ENCODE data around the gene GDPD5. TPM values are rescaled to one million over a fixed set of nuclear protein-coding genes. Genes with fewer than 3 reads are reported as not detected.

The GDPD5 gene
- total and polyA plus RNA-seq, 9 of the 15 experiments (the other 6 are each of a cell fraction or from before 2014, with no cell fraction given) = 0.32 to 27.3 (median 8.0) TPM

GRCh38 chr11:75487365-75487764 is 38.4 kb downstream of the GDPD5 start:
- intact Hi-C loops (cut with micrococcal nuclease) (no loop called here), in situ Hi-C loops (cut with MboI) (no loop called here)
- Histone ChIP-seq H3K4me3 (no peak overlapping the region), H3K27me3 (ENCODE audit: control insufficient read depth in 2 of 2, insufficient read depth in 2 of 2, low read length in 2 of 2) (no peaks in the 10 kb centered on the region), H3K9me1 (ENCODE audit: control insufficient read depth, insufficient read depth, low read length) (no peaks in the 10 kb centered on the region), H3K9ac (ENCODE audit: insufficient read depth in 1 of 2, low read depth in 2 of 2, low read length in 2 of 2) (no peak overlapping the region; a peak in 1 of 4 replicates), H4K20me1 (replicated peaks; ENCODE audit: control insufficient read depth, insufficient read depth, low read length) (no peaks in the 10 kb centered on the region), H3K9me3 (replicated peaks; ENCODE audit: control insufficient read depth, insufficient read depth, low read depth, low read length) (no peaks in the 10 kb centered on the region), H3K4me2 (ENCODE audit: insufficient read depth, low read length) (no peak overlapping the region), H3K27ac (ENCODE audit: extremely low read depth, low read depth, low read length) (no peak overlapping the region), H2AFZ (ENCODE audit: low read depth, low read length) (no peak overlapping the region), H3K36me3 (ENCODE audit: control insufficient read depth, insufficient read depth, low read length) (no peaks in the 10 kb centered on the region), H3K79me2 (ENCODE audit: control insufficient read depth, insufficient read depth, low read length) (no peaks in the 10 kb centered on the region), H3K4me1 (replicated peaks in 1 of 2; ENCODE audit: control insufficient read depth in 2 of 2, insufficient read depth in 2 of 2, low read length in 2 of 2) (peaks cover 12 to 25% of the 10 kb centered on the region in 2 experiments)
- POLR2A ChIA-PET = interaction anchor here (0.5 to 1.6 kb wide), 3 partner anchors 20 to 33 kb away, joined by 3 to 6 read pairs (median 3); no protein-coding TSS in a partner anchor
- CTCF ChIA-PET (ENCODE audit: low intra/inter-chr PET ratio) = no interaction called here
- FAIRE-seq (no peak), ATAC-seq (no peak), DNase-seq (ENCODE audit: extremely low read depth in 1 of 4, low spot score in 3 of 4) (no peak)
- TF ChIP-seq E2F3 (CRISPR knock-in tag; IDR thresholded peaks at IDR 0.05) (no peak), COPS2 (conservative IDR thresholded peaks at IDR 0.05) (no peak)
- BruUV-seq (replicated peaks) = no TSS peak
- WGBS (ENCODE audit: insufficient coverage, low coverage, missing lambda C conversion rate) = 37% methylated on average over 4 of the region's 4 CpGs

- 0 out of 4 replicates have a peak overlapping the region, but pooled peaks of 1 of the 2 experiments have one; percentile 12 for H3K9ac ChIP-seq (ENCODE audit: insufficient read depth in 1 of 2, low read depth in 2 of 2, low read length in 2 of 2)
- H3K9me3 ChIP-seq (replicated peaks; ENCODE audit: control insufficient read depth, insufficient read depth, low read depth, low read length) = no peaks in the 10 kb centered on the region
- no TSS peak for BruUV-seq (replicated peaks)
- no peaks in the 10 kb centered on the region for H3K36me3 ChIP-seq (ENCODE audit: control insufficient read depth, insufficient read depth, low read length)
- no peak for TF ChIP-seq BCL6 (CRISPR knock-in tag; IDR thresholded peaks at IDR 0.05)
- peak; percentile 11; the same call in 1 of the 2 replicates for TF ChIP-seq BCOR (IDR thresholded peaks at IDR 0.05)
- TF ChIP-seq NFIC (IDR thresholded peaks at IDR 0.05) = peak; percentile 44; the same call in 1 of the 2 replicates
- TF ChIP-seq ERF (CRISPR knock-in tag; IDR thresholded peaks at IDR 0.05) = no peak
- no peak for TF ChIP-seq XRCC5 (IDR thresholded peaks at IDR 0.05; ENCODE audit: low read depth, low read length)
- TF ChIP-seq, protein P1, sequence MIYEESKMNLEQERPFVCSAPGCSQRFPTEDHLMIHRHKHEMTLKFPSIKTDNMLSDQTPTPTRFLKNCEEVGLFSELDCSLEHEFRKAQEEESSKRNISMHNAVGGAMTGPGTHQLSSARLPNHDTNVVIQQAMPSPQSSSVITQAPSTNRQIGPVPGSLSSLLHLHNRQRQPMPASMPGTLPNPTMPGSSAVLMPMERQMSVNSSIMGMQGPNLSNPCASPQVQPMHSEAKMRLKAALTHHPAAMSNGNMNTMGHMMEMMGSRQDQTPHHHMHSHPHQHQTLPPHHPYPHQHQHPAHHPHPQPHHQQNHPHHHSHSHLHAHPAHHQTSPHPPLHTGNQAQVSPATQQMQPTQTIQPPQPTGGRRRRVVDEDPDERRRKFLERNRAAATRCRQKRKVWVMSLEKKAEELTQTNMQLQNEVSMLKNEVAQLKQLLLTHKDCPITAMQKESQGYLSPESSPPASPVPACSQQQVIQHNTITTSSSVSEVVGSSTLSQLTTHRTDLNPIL (CRISPR knock-in tag; IDR thresholded peaks at IDR 0.05) = no peak
- TF ChIP-seq HMG20A (CRISPR knock-in tag; conservative IDR thresholded peaks at IDR 0.05) = no peak
- in situ Hi-C loops (cut with MboI) = no loop called here
- no peaks in the 10 kb centered on the region for H3K9me1 ChIP-seq (ENCODE audit: control insufficient read depth, insufficient read depth, low read length)
- WGBS (ENCODE audit: insufficient coverage, low coverage, missing lambda C conversion rate) = 56% methylated on average over 4 of the region's 4 CpGs
- intact Hi-C loops (cut with micrococcal nuclease) = no loop called here
- ChIA-PET CTCF (ENCODE audit: low intra/inter-chr PET ratio) (no interaction called here), POLR2A (interaction anchor here (0.7 kb wide), 1 partner anchor 103 kb away, joined by 3 read pairs; no protein-coding TSS in a partner anchor)
- no peak overlapping the region for H3K4me2 ChIP-seq (ENCODE audit: insufficient read depth, low read length)
- H3K27ac ChIP-seq (ENCODE audit: extremely low read depth, low read depth, low read length) = no peak overlapping the region
- H3K27me3 ChIP-seq (ENCODE audit: control insufficient read depth in 2 of 2, insufficient read depth in 2 of 2, low read length in 2 of 2) = no peaks in the 10 kb centered on the region
- no peak overlapping the region for H3K4me3 ChIP-seq
- peaks cover 21 to 35% of the 10 kb centered on the region in 2 experiments for H3K4me1 ChIP-seq (replicated peaks in 1 of 2; ENCODE audit: control insufficient read depth in 2 of 2, insufficient read depth in 2 of 2, low read length in 2 of 2)
- FAIRE-seq (no peak), DNase-seq (ENCODE audit: extremely low read depth in 1 of 4, low spot score in 3 of 4) (no peak), ATAC-seq (no peak)
- H2AFZ ChIP-seq (ENCODE audit: low read depth, low read length) = no peak overlapping the region
- H3K79me2 ChIP-seq (ENCODE audit: control insufficient read depth, insufficient read depth, low read length) = no peaks in the 10 kb centered on the region
- H4K20me1 ChIP-seq (replicated peaks; ENCODE audit: control insufficient read depth, insufficient read depth, low read length) = no peaks in the 10 kb centered on the region
Measured at GRCh38 chr11:75485742-75486141, 40.0 kb downstream of the GDPD5 start.
